Brain microvascular endothelial cell (primary cell): ENCODE results near the gene PLCB3.

Experiments
- DNase-seq: peaks from one replicate; pipeline ENCODE4 v3.0.0-alpha.2; 2020
- H3K27ac ChIP-seq: fragments of 250-450 bp; sonication (Bioruptor Pico); 2 replicates; pipeline ENCODE4 v1.5.1; 2020; ENCODE audit warnings: mild to moderate bottlenecking, moderate library complexity
- H3K27me3 ChIP-seq: fragments of 250-450 bp; sonication (Bioruptor Pico); replicated peaks from 2 replicates; pipeline ENCODE4 v1.5.1; 2020; ENCODE audit warnings: mild to moderate bottlenecking
- H3K36me3 ChIP-seq: fragments of 250-450 bp; sonication (Bioruptor Pico); replicated peaks from 2 replicates; pipeline ENCODE4 v1.5.1; 2020; ENCODE audit warnings: mild to moderate bottlenecking
- H3K4me3 ChIP-seq: 2 replicates; pipeline ENCODE4 v1.5.1; 2011; ENCODE audit warnings: low read depth, mild to moderate bottlenecking, control low read depth, low read length, moderate library complexity
- in situ Hi-C: cut with HindIII; loops from 2 replicates; pipeline ENCODE4 v1.10.0; 2017; ENCODE audit warnings: low sequenced_read_pairs, low pct_ligation_motif_present
- TF ChIP-seq, protein P1 (sequence below): IDR thresholded peaks from 2 replicates; pipeline ENCODE4 v1.5.1; 2011; ENCODE audit warnings: low read depth, mild to moderate bottlenecking, moderate library complexity, low read length, control low read depth, inconsistent platforms; ENCODE audit errors: missing control alignments

Gene PLCB3

DNA sequence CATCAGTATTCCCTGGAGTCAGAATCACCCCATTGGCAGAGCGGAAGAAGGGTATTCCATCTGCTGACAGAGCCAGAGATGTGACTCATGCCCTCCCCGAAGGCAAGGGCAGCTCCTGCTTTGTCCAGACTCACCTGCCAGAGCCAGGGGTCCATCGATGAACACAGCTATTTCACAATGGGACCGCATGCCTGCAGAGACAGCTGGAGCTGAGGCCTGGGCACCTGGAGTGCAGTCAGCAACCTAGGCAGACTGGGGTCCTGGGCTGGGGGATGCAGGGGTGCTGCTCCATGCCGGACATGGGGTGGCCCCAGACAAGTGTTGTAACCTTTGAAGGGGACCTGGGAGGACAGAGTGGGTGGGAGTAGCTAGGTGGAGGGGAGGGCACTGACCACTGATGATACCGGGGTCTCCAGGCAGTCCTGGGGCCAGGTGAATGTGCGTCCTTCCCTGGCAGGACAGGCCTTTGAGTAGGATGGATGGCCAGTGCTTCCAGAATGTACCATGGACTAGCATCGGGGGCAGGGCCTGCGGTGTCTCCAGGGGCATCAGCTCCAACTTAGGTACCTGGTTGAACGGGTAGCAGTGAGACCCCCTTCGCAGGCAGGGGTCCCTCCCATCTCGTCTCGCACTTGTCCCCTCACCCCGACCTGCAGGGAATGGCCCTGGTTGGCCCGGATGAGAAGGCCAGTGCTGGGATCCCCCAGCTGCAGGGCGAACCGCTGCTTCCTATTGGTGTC, 27.0 kb upstream of the PLCB3 start:
- Histone ChIP-seq H3K27me3 (no peaks in the 10 kb centered on the region), H3K4me3 (no peak overlapping the region), H3K36me3 (peaks cover 8% of the 10 kb centered on the region), H3K27ac (no peak overlapping the region)
- TF ChIP-seq, protein P1, sequence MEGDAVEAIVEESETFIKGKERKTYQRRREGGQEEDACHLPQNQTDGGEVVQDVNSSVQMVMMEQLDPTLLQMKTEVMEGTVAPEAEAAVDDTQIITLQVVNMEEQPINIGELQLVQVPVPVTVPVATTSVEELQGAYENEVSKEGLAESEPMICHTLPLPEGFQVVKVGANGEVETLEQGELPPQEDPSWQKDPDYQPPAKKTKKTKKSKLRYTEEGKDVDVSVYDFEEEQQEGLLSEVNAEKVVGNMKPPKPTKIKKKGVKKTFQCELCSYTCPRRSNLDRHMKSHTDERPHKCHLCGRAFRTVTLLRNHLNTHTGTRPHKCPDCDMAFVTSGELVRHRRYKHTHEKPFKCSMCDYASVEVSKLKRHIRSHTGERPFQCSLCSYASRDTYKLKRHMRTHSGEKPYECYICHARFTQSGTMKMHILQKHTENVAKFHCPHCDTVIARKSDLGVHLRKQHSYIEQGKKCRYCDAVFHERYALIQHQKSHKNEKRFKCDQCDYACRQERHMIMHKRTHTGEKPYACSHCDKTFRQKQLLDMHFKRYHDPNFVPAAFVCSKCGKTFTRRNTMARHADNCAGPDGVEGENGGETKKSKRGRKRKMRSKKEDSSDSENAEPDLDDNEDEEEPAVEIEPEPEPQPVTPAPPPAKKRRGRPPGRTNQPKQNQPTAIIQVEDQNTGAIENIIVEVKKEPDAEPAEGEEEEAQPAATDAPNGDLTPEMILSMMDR = no peak
- no peak for DNase-seq
- in situ Hi-C loops = no loop called here

DNA sequence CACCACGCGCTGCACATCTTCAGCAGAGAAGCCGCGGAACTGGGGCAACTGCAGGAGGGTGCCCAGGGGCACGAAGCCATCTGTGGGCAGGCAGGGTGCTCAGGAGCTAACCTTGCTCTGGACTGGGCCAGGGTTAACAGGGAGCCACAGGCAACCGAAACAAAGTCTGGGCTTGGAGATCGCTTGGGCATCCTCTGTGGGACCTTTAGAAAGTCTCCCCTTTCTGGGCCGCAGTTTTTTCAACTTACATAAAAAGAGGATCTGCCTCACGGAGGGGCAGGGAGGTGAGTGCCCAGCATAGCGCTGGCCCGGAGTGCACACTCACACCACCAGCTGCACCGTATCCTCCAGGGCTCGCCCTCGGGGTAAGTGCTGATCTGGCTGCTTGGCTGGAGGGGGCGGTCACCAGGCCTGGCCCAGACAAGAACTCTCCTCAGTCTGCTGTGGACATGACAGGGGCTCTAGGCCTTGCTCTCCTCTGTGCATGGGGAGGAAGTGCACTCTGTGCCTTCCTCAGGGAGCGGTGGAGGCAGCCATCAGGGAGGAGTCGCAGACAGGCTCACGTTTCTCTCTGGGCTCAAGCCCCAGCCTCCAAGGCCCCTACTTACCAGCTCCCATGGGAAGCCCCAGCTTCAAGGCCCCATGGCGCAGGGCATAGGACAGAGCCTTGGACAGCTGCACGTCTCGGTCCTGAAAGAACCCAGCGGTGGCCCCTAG, 26.3 kb upstream of the PLCB3 start:
- Histone ChIP-seq H3K4me3 (peak overlapping the region; percentile 81), H3K27me3 (no peaks in the 10 kb centered on the region), H3K27ac (no peak overlapping the region), H3K36me3 (peaks cover 8% of the 10 kb centered on the region)
- TF ChIP-seq, protein P1 = no peak
- no peak for DNase-seq
- in situ Hi-C loops = no loop called here

DNA sequence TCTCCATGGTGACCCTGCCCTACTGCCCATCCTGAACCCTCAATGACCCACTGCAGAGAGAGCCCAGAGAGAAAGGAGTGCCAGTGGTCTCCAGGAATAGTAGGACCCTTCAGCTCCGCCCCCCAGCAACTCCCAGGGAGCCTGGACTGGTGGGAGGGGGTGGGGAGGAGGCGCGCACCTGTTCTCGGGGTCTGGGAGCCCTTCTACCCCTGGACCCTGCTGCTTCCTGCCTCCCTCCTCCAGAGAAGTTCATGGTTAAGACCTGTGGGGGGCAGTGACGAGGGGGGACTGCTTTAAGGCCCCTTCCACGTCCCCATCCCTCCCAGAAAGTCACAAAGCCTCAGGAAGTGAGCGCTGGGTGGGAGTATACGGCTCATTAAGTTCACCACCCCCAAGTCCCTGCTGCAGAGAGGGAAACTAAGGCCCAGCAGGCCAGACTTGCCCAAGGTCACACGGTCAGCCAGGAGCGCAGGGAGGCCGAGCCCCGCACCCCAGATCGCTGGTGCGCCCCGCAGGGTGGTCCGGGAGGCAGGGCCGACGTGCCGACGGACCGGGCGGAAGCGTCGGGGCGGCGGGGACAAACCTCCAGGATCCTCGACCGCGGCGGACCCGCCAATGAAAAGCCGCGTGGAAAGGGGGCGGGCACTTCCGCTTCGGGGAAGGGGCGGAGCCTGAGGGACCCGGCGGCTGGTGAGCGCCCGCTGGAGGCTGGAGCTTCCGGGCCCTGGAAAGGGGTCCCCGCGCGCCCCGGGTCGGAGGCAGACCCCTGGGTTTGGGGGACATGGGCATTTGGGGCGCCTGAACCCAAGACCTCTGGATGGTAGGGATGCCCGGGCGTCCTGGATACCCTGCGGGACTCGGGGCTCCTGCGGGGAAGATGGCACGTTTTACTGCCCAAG, 25.5 kb upstream of the PLCB3 start, which contains the start of the genes NUDT22 and TRPT1:
Gene NUDT22 (plus strand): TSS at position 667 of the 899 bp plus-strand sequence. CDS start 379 bp downstream, outside the sequence.
Gene TRPT1 (minus strand): TSS at position 579 of the 899 bp plus-strand sequence. CDS start 326 bp downstream, at position 253.
- in situ Hi-C loops = no loop called here
- peak within 1 kb of the TSS; percentile 21 for H3K27ac ChIP-seq

DNA sequence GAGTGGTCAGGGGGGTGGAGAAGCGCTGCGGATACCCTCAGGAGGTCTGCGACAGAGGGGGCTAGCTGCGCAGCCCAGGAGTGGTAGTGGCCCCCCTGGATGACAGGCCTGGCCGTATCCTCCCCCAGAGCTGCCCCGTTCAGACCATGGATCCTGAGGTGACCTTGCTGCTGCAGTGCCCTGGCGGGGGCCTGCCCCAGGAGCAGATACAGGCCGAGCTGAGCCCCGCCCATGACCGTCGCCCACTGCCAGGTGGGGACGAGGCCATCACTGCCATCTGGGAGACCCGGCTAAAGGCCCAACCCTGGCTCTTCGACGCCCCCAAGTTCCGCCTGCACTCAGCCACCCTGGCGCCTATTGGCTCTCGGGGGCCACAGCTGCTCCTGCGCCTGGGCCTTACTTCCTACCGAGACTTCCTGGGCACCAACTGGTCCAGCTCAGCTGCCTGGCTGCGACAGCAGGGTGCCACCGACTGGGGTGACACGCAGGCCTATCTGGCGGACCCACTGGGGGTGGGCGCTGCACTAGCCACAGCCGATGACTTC, 24.8 kb upstream of the PLCB3 start:
- H3K27ac ChIP-seq = peak overlapping the region; percentile 21
- H3K27me3 ChIP-seq = no peaks in the 10 kb centered on the region
- H3K36me3 ChIP-seq = no peaks in the 10 kb centered on the region
- TF ChIP-seq, protein P1 = no peak
- in situ Hi-C loops = no loop called here
- no peak for DNase-seq
- H3K4me3 ChIP-seq = peak overlapping the region; percentile 81

More for the DNA sequence above, 25.5 kb upstream of the PLCB3 start, which contains the start of the genes NUDT22 and TRPT1:
- Histone ChIP-seq H3K27me3 (no peaks in the 10 kb centered on the region), H3K4me3 (peak within 1 kb of the TSS; percentile 81), H3K36me3 (peaks cover 6% of the 10 kb centered on the region)
- TF ChIP-seq, protein P1 = peak; percentile 55
- DNase-seq = peak; percentile 60

DNA sequence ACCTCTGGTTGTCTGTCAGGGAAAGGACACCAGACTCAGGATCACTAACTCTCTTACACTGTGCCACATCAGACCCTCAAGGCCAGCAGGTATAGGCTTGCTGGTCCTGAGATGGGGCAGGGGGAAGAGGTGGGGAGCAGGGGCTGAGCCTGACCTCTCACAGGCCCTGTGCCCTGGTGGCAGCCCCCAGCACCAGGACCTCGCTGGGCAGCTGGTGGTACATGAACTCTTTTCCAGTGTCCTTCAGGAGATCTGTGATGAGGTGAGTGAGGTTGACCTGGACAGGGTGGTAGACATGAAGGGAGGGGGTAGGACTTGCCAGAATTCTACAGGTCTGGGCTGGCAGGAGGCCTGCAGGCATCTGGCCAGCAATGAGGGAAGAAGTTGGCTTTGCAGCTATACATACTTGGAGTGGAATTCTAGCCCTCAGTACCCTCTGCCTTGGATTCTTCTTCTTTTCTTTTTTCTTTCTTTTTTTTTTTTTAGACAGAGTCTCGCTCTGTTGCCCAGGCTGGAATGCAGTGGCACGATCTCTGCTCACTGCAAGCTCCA, 23.8 kb upstream of the PLCB3 start:
- Histone ChIP-seq H3K4me3 (peak overlapping the region; percentile 81), H3K27me3 (no peaks in the 10 kb centered on the region), H3K27ac (no peak overlapping the region), H3K36me3 (no peaks in the 10 kb centered on the region)
- DNase-seq = no peak
- in situ Hi-C loops = no loop called here
- TF ChIP-seq, protein P1 = no peak
